GM19324 (cell line): ENCODE data around the gene DTNB.
A peak's percentile ranks its signal among the peaks of the same experiment; 100 is the strongest.

Experiments
- ATAC-seq: cut with Tn5 transposase; IDR thresholded peaks from one replicate; pipeline ENCODE4 v1.9.1; 2021; ENCODE audit warnings: mild to moderate bottlenecking, moderate library complexity; ENCODE audit not compliant: unreplicated experiment, low FRiP score

DTNB gene

GRCh38 chr2:25401307-25402026 is 271.9 kb downstream of the DTNB start:
- ATAC-seq: no peak

- no peak for ATAC-seq
Observed at GRCh38 chr2:25400576-25401216, 272.7 kb downstream of the DTNB start.

- no peak for ATAC-seq
Observed at GRCh38 chr2:25400169-25400568, 273.2 kb downstream of the DTNB start.

- ATAC-seq: no peak
Observed at GRCh38 chr2:25398534-25398933, 274.8 kb downstream of the DTNB start.

GRCh38 chr2:25397777-25398176 is 275.6 kb downstream of the DTNB start:
- ATAC-seq: no peak

- no peak for ATAC-seq
Observed at GRCh38 chr2:25389161-25389560, 284.2 kb downstream of the DTNB start.

GRCh38 chr2:25388491-25388890 is 284.9 kb downstream of the DTNB start:
- peak; percentile 49 for ATAC-seq

GRCh38 chr2:25387876-25388449 is 285.4 kb downstream of the DTNB start:
- no peak for ATAC-seq

- ATAC-seq: no peak
Observed at GRCh38 chr2:25386971-25387875, 286.2 kb downstream of the DTNB start.

- no peak for ATAC-seq
Observed at GRCh38 chr2:25385910-25386309, 287.5 kb downstream of the DTNB start.

GRCh38 chr2:25383806-25384205 is 289.6 kb downstream of the DTNB start:
- no peak for ATAC-seq

- no peak for ATAC-seq
Observed at GRCh38 chr2:25381502-25381901, 291.9 kb downstream of the DTNB start.

GRCh38 chr2:25380586-25381375 is 292.6 kb downstream of the DTNB start:
- no peak for ATAC-seq

- no peak for ATAC-seq
Observed at GRCh38 chr2:25380023-25380422, 293.4 kb downstream of the DTNB start.

- no peak for ATAC-seq
Observed at GRCh38 chr2:25379535-25379934, 293.8 kb downstream of the DTNB start.

GRCh38 chr2:25378731-25379490 is 294.5 kb downstream of the DTNB start:
- ATAC-seq: no peak

GRCh38 chr2:25377822-25378421 is 295.5 kb downstream of the DTNB start:
- ATAC-seq: no peak

- peak; percentile 92 for ATAC-seq
Observed at GRCh38 chr2:25376750-25377621, 296.4 kb downstream of the DTNB start.
